ENCODE data around the gene DISP3.

DNA sequence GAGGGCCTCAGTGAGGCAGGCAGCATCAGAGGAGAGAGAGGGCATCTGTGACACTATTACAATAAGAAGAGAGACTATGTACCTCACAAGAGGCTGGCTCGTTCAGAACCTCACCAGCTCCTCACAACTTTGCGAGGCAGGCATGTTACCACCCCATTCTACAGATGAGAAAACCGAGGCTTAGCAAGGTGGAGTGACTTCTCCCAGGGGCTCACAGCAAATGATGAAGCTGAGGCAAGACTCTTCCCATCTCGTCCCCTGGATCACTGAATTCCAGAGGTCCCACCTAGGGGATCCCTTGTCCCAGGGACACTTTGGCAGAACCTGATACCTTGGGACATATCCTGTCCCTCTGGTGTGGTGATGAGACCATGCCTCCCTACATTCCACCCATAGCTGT, 64.4 kb downstream of the DISP3 start:
- TF ChIP-seq, protein P1, sequence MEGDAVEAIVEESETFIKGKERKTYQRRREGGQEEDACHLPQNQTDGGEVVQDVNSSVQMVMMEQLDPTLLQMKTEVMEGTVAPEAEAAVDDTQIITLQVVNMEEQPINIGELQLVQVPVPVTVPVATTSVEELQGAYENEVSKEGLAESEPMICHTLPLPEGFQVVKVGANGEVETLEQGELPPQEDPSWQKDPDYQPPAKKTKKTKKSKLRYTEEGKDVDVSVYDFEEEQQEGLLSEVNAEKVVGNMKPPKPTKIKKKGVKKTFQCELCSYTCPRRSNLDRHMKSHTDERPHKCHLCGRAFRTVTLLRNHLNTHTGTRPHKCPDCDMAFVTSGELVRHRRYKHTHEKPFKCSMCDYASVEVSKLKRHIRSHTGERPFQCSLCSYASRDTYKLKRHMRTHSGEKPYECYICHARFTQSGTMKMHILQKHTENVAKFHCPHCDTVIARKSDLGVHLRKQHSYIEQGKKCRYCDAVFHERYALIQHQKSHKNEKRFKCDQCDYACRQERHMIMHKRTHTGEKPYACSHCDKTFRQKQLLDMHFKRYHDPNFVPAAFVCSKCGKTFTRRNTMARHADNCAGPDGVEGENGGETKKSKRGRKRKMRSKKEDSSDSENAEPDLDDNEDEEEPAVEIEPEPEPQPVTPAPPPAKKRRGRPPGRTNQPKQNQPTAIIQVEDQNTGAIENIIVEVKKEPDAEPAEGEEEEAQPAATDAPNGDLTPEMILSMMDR (IDR thresholded peaks at IDR 0.05): no peak
- no peak for TF ChIP-seq POLR2A (IDR thresholded peaks at IDR 0.05)
